GM23248 (cell line): ENCODE data around the gene OLIG3. TPM values are rescaled to one million over a fixed set of nuclear protein-coding genes. Genes with fewer than 3 reads are reported as not detected.

ENCODE experiments used
- DNase-seq: peaks from one replicate; pipeline ENCODE4 v3.0.0-alpha.2; 2015
- H2AFZ ChIP-seq: fragments of 200-600 bp; sonication (generic); 2 replicates; pipeline ENCODE4 v1.6.1; 2016; ENCODE audit warnings: antibody characterized with exemption
- H3F3A ChIP-seq: fragments of 200-600 bp; sonication (generic); 2 replicates; pipeline ENCODE4 v1.6.1; 2016; ENCODE audit warnings: mild to moderate bottlenecking, antibody characterized with exemption, mixed run types; ENCODE audit not compliant: insufficient read depth
- H3K27ac ChIP-seq: fragments of 200-600 bp; sonication (generic); 2 replicates; pipeline ENCODE4 v1.5.1; 2016; ENCODE audit warnings: mild to moderate bottlenecking
- H3K27me3 ChIP-seq: fragments of 200-600 bp; sonication (generic); replicated peaks from 2 replicates; pipeline ENCODE4 v1.6.1; 2016; ENCODE audit warnings: mild to moderate bottlenecking; ENCODE audit not compliant: insufficient read depth
- H3K36me3 ChIP-seq: fragments of 200-600 bp; sonication (generic); 2 replicates; pipeline ENCODE4 v1.6.1; 2016; ENCODE audit warnings: low read depth, mild to moderate bottlenecking
- H3K4me1 ChIP-seq: fragments of 200-600 bp; sonication (generic); 2 replicates; pipeline ENCODE4 v1.6.1; 2016; ENCODE audit warnings: mild to moderate bottlenecking; ENCODE audit not compliant: insufficient read depth
- H3K4me2 ChIP-seq: fragments of 200-600 bp; sonication (generic); one replicate; pipeline ENCODE4 v1.6.1; 2016; ENCODE audit warnings: mild to moderate bottlenecking; ENCODE audit not compliant: unreplicated experiment
- H3K4me3 ChIP-seq: fragments of 200-600 bp; sonication (generic); 2 replicates; pipeline ENCODE4 v1.5.1; 2016; ENCODE audit warnings: mild to moderate bottlenecking
- H3K79me2 ChIP-seq: fragments of 200-600 bp; sonication (generic); 2 replicates; pipeline ENCODE4 v1.6.1; 2016; ENCODE audit warnings: mild to moderate bottlenecking; ENCODE audit not compliant: insufficient read depth
- H3K9ac ChIP-seq: fragments of 200-600 bp; sonication (generic); 2 replicates; pipeline ENCODE4 v1.6.1; 2016; ENCODE audit warnings: mild to moderate bottlenecking
- H3K9me2 ChIP-seq: fragments of 200-600 bp; sonication (generic); 2 replicates; pipeline ENCODE4 v1.6.1; 2016; ENCODE audit warnings: mixed run types, mild to moderate bottlenecking, moderate library complexity; ENCODE audit not compliant: insufficient read depth
- H3K9me3 ChIP-seq: fragments of 200-600 bp; sonication (generic); one replicate; pipeline ENCODE4 v1.6.1; 2017; ENCODE audit warnings: low read depth
- H4K20me1 ChIP-seq: fragments of 200-600 bp; sonication (generic); 2 replicates; pipeline ENCODE4 v1.6.0; 2016; ENCODE audit not compliant: insufficient read depth
- EZH2 ChIP-seq: fragments of 200-600 bp; sonication (generic); IDR thresholded peaks from 2 replicates; pipeline ENCODE4 v1.6.1; 2018; ENCODE audit warnings: antibody characterized with exemption, mild to moderate bottlenecking; ENCODE audit not compliant: insufficient read depth, poor library complexity, severe bottlenecking
- EZH2phosphoT487 ChIP-seq: fragments of 200-600 bp; sonication (generic); IDR thresholded peaks from 2 replicates; pipeline ENCODE4 v1.6.1; 2018; ENCODE audit warnings: antibody characterized with exemption, moderate library complexity, mild to moderate bottlenecking, low read depth; ENCODE audit not compliant: insufficient read depth
- WGBS, 2 experiments: methylation state at CpG; one replicate each; pipeline ENCODE4 v1.1.6; 2015 to 2017; ENCODE audit warnings: low lambda C conversion rate in 2 of 2, low coverage in 1 of 2; ENCODE audit errors: missing lambda C conversion rate in 2 of 2; 5-methylcytosine and 5-hydroxymethylcytosine counted together
- in situ Hi-C: fragments of 300-500 bp; cut with MboI; formaldehyde crosslinking; loops from 2 replicates; pipeline ENCODE4 v1.15.0; 2020
- polyA plus RNA-seq: library from polyadenylated mRNA; unstranded; fragments of >200 nt; fragmentation: Nextera tagmentation; extraction: Ambion mirVana; gene quantifications from 2 replicates; pipeline ENCODE4 v1.2.1, GENCODE V29; 2016
- total RNA-seq: library from RNA; depleted of rRNA; stranded (reverse); fragments of >200 nt; shearing (Covaris generic); gene quantifications from 2 replicates; pipeline ENCODE4 v1.2.3, GENCODE V29; 2014

The OLIG3 gene
- total and polyA plus RNA-seq, 2 experiments from 2014 or later, result not detected

GRCh38 chr6:137514418-137514817 is 20.2 kb upstream of the OLIG3 start:
- no peak overlapping the region for H3K27ac ChIP-seq
- no peaks in the 10 kb centered on the region for H3K9me3 ChIP-seq
- H3K4me2 ChIP-seq, result no peak overlapping the region
- no peak overlapping the region for H3K4me3 ChIP-seq
- H3K9ac ChIP-seq, result no peak overlapping the region
- H3K36me3 ChIP-seq, result no peaks in the 10 kb centered on the region
- H3K9me2 ChIP-seq, result no peaks in the 10 kb centered on the region
- H3K79me2 ChIP-seq, result no peaks in the 10 kb centered on the region
- TF ChIP-seq EZH2phosphoT487, result no peak
- no peak for TF ChIP-seq EZH2
- H2AFZ ChIP-seq, result no peak overlapping the region
- in situ Hi-C loops, result no loop called here
- DNase-seq, result no peak
- WGBS, 2 experiments, result 6 to 8% methylated on average over 5 of the region's 5 CpGs
- no peaks in the 10 kb centered on the region for H4K20me1 ChIP-seq
- H3K4me1 ChIP-seq, result no peaks in the 10 kb centered on the region
- H3F3A ChIP-seq, result no peaks in the 10 kb centered on the region
- peaks cover 72% of the 10 kb centered on the region for H3K27me3 ChIP-seq

GRCh38 chr6:137512757-137513605 is 18.8 kb upstream of the OLIG3 start:
- WGBS, 2 experiments, result 14% methylated on average over 14 of the region's 14 CpGs
- no peak overlapping the region for H2AFZ ChIP-seq
- H3K27ac ChIP-seq, result no peak overlapping the region
- H3K9ac ChIP-seq, result no peak overlapping the region
- H3K36me3 ChIP-seq, result no peaks in the 10 kb centered on the region
- no peaks in the 10 kb centered on the region for H3K79me2 ChIP-seq
- TF ChIP-seq EZH2 (no peak), EZH2phosphoT487 (no peak)
- no peaks in the 10 kb centered on the region for H3K9me3 ChIP-seq
- H3K9me2 ChIP-seq, result no peaks in the 10 kb centered on the region
- in situ Hi-C loops, result no loop called here
- no peak overlapping the region for H3K4me2 ChIP-seq
- no peaks in the 10 kb centered on the region for H4K20me1 ChIP-seq
- H3K27me3 ChIP-seq, result peaks cover 65% of the 10 kb centered on the region
- no peak for DNase-seq
- no peaks in the 10 kb centered on the region for H3F3A ChIP-seq
- H3K4me1 ChIP-seq, result no peaks in the 10 kb centered on the region
- no peak overlapping the region for H3K4me3 ChIP-seq

- no peaks in the 10 kb centered on the region for H3K9me2 ChIP-seq
Observed at GRCh38 chr6:137510923-137511322, 16.7 kb upstream of the OLIG3 start.

GRCh38 chr6:137498481-137499190 is 4.4 kb upstream of the OLIG3 start:
- Histone ChIP-seq H3K27me3 (peaks cover 63% of the 10 kb centered on the region), H3F3A (no peaks in the 10 kb centered on the region), H3K36me3 (no peaks in the 10 kb centered on the region), H3K9ac (no peak overlapping the region), H3K79me2 (no peaks in the 10 kb centered on the region), H3K4me3 (no peak overlapping the region), H4K20me1 (no peaks in the 10 kb centered on the region), H3K9me3 (no peaks in the 10 kb centered on the region), H3K9me2 (no peaks in the 10 kb centered on the region), H3K27ac (no peak overlapping the region), H3K4me2 (no peak overlapping the region), H2AFZ (no peak overlapping the region), H3K4me1 (no peaks in the 10 kb centered on the region)
- in situ Hi-C loops, result no loop called here
- DNase-seq, result no peak
- WGBS, 2 experiments, result 37 to 39% methylated on average over 11 of the region's 11 CpGs
- no peak for TF ChIP-seq EZH2
- no peak for TF ChIP-seq EZH2phosphoT487

More at GRCh38 chr6:137510923-137511322, 16.7 kb upstream of the OLIG3 start:
- H4K20me1 ChIP-seq, result no peaks in the 10 kb centered on the region
- in situ Hi-C loops, result no loop called here
- no peak for DNase-seq
- H3K4me3 ChIP-seq, result no peak overlapping the region
- no peak overlapping the region for H2AFZ ChIP-seq
- WGBS, 2 experiments, result 63 to 76% methylated on average over 2 of the region's 2 CpGs
- peaks cover 45% of the 10 kb centered on the region for H3K27me3 ChIP-seq
- H3K9ac ChIP-seq, result no peak overlapping the region
- no peak overlapping the region for H3K27ac ChIP-seq
- H3K79me2 ChIP-seq, result no peaks in the 10 kb centered on the region
- no peak overlapping the region for H3K4me2 ChIP-seq
- no peaks in the 10 kb centered on the region for H3F3A ChIP-seq
- no peaks in the 10 kb centered on the region for H3K4me1 ChIP-seq
- no peaks in the 10 kb centered on the region for H3K9me3 ChIP-seq
- no peaks in the 10 kb centered on the region for H3K36me3 ChIP-seq
- TF ChIP-seq EZH2, result no peak
- no peak for TF ChIP-seq EZH2phosphoT487
